Measurements from ENCODE around the gene PRKG1.

Gene PRKG1

DNA sequence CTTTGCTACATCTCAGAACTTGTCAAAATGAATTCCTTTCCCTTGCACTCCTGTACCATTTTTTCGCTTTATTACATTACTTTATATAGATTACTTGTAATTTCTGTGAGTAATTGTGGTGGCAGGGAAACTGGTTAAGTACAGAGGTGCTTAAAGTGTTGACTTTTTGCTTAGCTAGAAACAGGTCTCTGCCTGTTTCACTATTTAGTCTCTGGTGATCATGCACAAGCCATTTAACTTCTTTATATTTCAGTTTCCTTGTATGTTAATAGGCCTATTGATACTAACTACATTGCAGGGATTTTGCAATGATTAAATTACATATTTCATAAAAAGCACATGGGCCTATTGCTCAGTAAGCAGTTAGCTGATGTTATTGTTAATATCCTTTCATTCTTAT, 233.8 kb downstream of the PRKG1 start:
- H3K27ac Mint-ChIP-seq, result no peak overlapping the region

GRCh38 chr10:51311228-51311627, 236.9 kb downstream of the PRKG1 start:
- H3K36me3 Mint-ChIP-seq (ENCODE audit: low read depth), result no peaks in the 10 kb centered on the region
- no peaks in the 10 kb centered on the region for H3K4me1 Mint-ChIP-seq (ENCODE audit: low read depth)
- no peak overlapping the region for H3K27ac Mint-ChIP-seq
- H3K4me3 Mint-ChIP-seq, result no peak overlapping the region
- H3K27me3 Mint-ChIP-seq, result no peaks in the 10 kb centered on the region
- H3K9me3 Mint-ChIP-seq, result no peaks in the 10 kb centered on the region

More for the DNA sequence above, 233.8 kb downstream of the PRKG1 start:
- H3K36me3 Mint-ChIP-seq (ENCODE audit: low read depth), result no peaks in the 10 kb centered on the region
- H3K4me3 Mint-ChIP-seq, result no peak overlapping the region
- no peaks in the 10 kb centered on the region for H3K4me1 Mint-ChIP-seq (ENCODE audit: low read depth)
- no peaks in the 10 kb centered on the region for H3K27me3 Mint-ChIP-seq
- no peaks in the 10 kb centered on the region for H3K9me3 Mint-ChIP-seq

- no peak overlapping the region for H3K27ac Mint-ChIP-seq
- no peaks in the 10 kb centered on the region for H3K27me3 Mint-ChIP-seq
- H3K9me3 Mint-ChIP-seq, result no peaks in the 10 kb centered on the region
- no peak overlapping the region for H3K4me3 Mint-ChIP-seq
- no peaks in the 10 kb centered on the region for H3K36me3 Mint-ChIP-seq (ENCODE audit: low read depth)
- no peaks in the 10 kb centered on the region for H3K4me1 Mint-ChIP-seq (ENCODE audit: low read depth)
Measured at GRCh38 chr10:51312817-51313216, 238.5 kb downstream of the PRKG1 start.

DNA sequence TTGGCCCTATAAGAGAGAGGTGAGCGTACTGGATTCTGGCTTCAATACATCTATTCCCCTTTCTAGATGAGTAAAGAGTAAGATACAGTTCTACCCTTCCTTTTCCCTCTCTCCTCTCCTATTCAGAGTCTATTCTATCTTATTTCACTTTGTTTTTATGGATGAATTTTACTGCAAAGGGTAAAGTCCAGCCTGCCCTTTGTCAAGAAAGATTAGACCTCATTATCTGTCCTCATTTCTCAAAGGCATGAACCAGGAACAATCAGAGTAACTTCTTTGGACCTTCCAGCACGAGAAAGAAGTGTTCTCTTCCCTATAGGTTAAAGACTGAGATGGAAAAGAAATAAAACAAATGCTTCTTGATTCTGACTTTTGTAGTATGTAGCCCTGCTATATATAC, 239.0 kb downstream of the PRKG1 start:
- Mint-ChIP-seq H3K9me3 (no peaks in the 10 kb centered on the region), H3K27ac (no peak overlapping the region), H3K27me3 (no peaks in the 10 kb centered on the region), H3K4me3 (no peak overlapping the region), H3K4me1 (ENCODE audit: low read depth) (no peaks in the 10 kb centered on the region), H3K36me3 (ENCODE audit: low read depth) (no peaks in the 10 kb centered on the region)

GRCh38 chr10:51313773-51314478, 239.6 kb downstream of the PRKG1 start:
- Mint-ChIP-seq H3K4me1 (ENCODE audit: low read depth) (no peaks in the 10 kb centered on the region), H3K27me3 (no peaks in the 10 kb centered on the region), H3K36me3 (ENCODE audit: low read depth) (no peaks in the 10 kb centered on the region), H3K4me3 (no peak overlapping the region), H3K27ac (no peak overlapping the region), H3K9me3 (no peaks in the 10 kb centered on the region)

- Mint-ChIP-seq H3K9me3 (no peaks in the 10 kb centered on the region), H3K4me1 (ENCODE audit: low read depth) (no peaks in the 10 kb centered on the region), H3K27ac (no peak overlapping the region), H3K36me3 (ENCODE audit: low read depth) (no peaks in the 10 kb centered on the region), H3K27me3 (no peaks in the 10 kb centered on the region), H3K4me3 (no peak overlapping the region)
Measured at GRCh38 chr10:51314481-51314880, 240.2 kb downstream of the PRKG1 start.

DNA sequence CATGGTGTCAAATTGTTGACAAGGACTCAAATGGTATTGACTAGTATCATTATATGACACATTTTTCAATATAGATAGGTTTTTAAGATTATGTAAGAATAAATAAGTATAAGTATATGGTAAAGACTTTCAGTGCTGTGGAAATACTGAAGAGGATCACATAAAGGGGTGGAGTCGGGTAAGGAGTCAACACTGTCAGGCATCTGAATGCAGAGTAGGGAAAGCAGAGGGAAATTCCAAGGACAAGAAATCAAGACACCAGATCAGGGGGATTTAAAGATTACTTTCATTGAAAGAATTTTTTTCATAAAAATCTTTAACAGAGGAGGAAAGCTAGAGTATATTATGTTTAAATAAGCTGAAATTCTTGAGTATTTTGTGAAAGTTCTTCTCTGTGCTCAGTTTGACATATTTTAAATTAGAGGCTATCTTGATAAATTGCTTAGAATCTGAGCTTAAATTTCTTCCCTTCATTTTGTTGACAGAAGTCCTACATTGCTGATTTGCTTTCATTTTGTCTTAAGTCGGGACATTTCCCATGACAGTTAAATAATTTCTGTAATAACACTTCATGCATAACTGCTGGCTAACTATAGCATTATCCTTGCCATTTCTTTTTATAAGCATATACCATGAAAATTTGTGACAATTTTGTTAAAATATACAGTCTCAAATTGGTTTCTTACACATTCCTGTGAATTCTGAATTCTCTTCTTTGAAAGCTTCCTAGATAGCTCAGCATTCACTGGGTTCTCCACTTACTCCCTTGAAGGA, 244.3 kb downstream of the PRKG1 start:
- H3K4me3 Mint-ChIP-seq, result no peak overlapping the region
- H3K36me3 Mint-ChIP-seq (ENCODE audit: low read depth), result no peaks in the 10 kb centered on the region
- H3K27ac Mint-ChIP-seq, result no peak overlapping the region
- H3K9me3 Mint-ChIP-seq, result no peaks in the 10 kb centered on the region
- H3K4me1 Mint-ChIP-seq (ENCODE audit: low read depth), result no peaks in the 10 kb centered on the region
- no peaks in the 10 kb centered on the region for H3K27me3 Mint-ChIP-seq

DNA sequence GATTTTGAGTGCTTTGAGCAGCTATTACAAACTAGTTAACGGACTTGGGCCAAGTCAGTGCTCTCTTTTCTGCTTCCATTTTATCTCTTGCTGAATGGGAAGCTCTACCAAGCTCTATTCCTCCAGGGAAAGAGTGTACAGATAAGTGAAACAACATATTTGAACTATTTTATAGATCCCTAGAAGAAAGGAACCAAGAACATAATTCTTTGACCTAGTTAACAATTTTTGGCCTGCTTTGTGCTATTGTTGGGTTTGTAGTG, 244.8 kb downstream of the PRKG1 start:
- no peaks in the 10 kb centered on the region for H3K9me3 Mint-ChIP-seq
- no peaks in the 10 kb centered on the region for H3K36me3 Mint-ChIP-seq (ENCODE audit: low read depth)
- no peak overlapping the region for H3K27ac Mint-ChIP-seq
- H3K27me3 Mint-ChIP-seq, result no peaks in the 10 kb centered on the region
- no peaks in the 10 kb centered on the region for H3K4me1 Mint-ChIP-seq (ENCODE audit: low read depth)
- H3K4me3 Mint-ChIP-seq, result no peak overlapping the region

DNA sequence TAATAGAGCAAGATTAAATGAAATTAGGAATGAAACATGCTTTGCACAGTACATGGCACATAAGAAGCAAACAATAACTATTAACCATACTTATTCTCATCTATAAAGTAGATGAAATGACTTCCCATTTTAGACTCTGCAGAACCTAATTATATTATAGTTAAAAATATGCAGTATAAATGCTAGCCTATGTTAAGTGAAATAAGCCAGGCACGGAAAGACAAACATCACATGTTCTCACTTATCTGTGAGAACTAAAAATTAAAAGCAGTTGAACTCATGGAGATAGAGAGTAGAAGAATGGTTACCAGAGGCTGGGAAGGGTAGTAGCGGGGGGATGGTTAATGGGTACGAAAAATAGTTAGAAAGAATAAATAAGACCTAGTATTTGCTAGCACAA, 247.0 kb downstream of the PRKG1 start:
- Mint-ChIP-seq H3K4me3 (no peak overlapping the region), H3K4me1 (ENCODE audit: low read depth) (no peaks in the 10 kb centered on the region), H3K27me3 (no peaks in the 10 kb centered on the region), H3K36me3 (ENCODE audit: low read depth) (no peaks in the 10 kb centered on the region), H3K27ac (no peak overlapping the region), H3K9me3 (no peaks in the 10 kb centered on the region)

DNA sequence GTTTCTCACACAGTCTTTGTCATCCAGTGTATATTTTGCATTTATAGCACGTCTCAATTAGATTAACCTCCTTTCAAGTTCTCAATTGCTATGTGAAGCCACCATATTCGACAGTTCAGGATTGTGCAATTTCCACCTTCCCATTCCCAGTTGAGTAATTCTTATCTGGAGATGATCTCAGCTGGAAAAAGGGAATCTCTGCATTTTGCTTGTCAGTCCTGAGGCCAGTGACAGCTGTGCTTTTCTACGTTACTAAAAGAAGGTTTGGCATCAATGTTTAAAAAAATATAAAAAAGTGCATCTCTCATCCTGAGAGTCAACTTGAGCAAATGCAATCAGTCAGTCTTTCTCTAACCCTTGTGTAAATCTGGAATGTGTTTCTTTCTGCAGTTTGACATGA, 247.7 kb downstream of the PRKG1 start:
- Mint-ChIP-seq H3K27me3 (no peaks in the 10 kb centered on the region), H3K4me3 (no peak overlapping the region), H3K4me1 (ENCODE audit: low read depth) (no peaks in the 10 kb centered on the region), H3K9me3 (no peaks in the 10 kb centered on the region), H3K36me3 (ENCODE audit: low read depth) (no peaks in the 10 kb centered on the region), H3K27ac (no peak overlapping the region)

DNA sequence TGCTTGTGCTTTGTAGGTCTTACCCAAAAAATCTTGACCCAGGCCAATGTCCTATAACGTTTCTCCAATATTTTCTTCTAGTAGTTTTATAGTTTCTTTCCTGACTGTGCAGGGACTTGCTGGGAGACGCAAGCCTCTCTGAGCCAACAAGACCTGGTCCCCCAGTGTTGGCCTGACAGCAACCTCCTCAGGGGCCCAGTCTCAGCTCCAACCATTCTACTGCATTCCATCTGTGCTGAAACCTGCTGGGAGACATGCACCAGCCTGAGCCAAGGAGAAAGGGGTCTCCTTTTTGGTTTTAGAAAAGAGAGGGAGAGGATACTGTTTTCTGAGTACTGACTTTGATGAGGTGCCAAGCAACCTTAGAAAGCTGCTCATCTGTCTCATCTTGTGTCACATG, 251.4 kb downstream of the PRKG1 start:
- Mint-ChIP-seq H3K27ac (no peak overlapping the region), H3K9me3 (no peaks in the 10 kb centered on the region), H3K4me3 (no peak overlapping the region), H3K4me1 (ENCODE audit: low read depth) (no peaks in the 10 kb centered on the region), H3K27me3 (no peaks in the 10 kb centered on the region), H3K36me3 (ENCODE audit: low read depth) (no peaks in the 10 kb centered on the region)

GRCh38 chr10:51326174-51326573, 251.9 kb downstream of the PRKG1 start:
- Mint-ChIP-seq H3K27me3 (no peaks in the 10 kb centered on the region), H3K9me3 (no peaks in the 10 kb centered on the region), H3K4me1 (ENCODE audit: low read depth) (no peaks in the 10 kb centered on the region), H3K36me3 (ENCODE audit: low read depth) (no peaks in the 10 kb centered on the region), H3K4me3 (no peak overlapping the region), H3K27ac (no peak overlapping the region)

DNA sequence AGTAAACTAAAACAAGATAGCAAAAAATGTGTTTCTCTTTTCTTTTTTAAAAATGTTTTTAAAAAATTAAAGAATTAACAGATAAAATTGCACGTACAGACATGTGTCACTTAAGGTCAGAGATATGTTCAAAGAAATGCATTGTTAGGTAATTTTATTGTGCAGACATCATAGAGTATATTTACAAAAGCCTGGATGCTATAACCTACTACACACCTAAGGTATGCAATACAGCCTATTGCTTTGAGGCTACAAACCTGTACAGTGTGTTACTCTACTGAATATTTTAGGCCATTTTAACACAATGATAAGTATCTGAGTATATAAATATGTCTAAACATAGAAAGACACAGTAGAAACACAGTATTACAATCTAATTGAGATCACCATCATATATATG, 253.1 kb downstream of the PRKG1 start:
- no peak overlapping the region for H3K4me3 Mint-ChIP-seq
- H3K9me3 Mint-ChIP-seq, result no peaks in the 10 kb centered on the region
- no peaks in the 10 kb centered on the region for H3K36me3 Mint-ChIP-seq (ENCODE audit: low read depth)
- H3K4me1 Mint-ChIP-seq (ENCODE audit: low read depth), result no peaks in the 10 kb centered on the region
- H3K27me3 Mint-ChIP-seq, result no peaks in the 10 kb centered on the region
- H3K27ac Mint-ChIP-seq, result no peak overlapping the region

- H3K9me3 Mint-ChIP-seq, result no peaks in the 10 kb centered on the region
- no peaks in the 10 kb centered on the region for H3K27me3 Mint-ChIP-seq
- no peak overlapping the region for H3K27ac Mint-ChIP-seq
- H3K4me1 Mint-ChIP-seq (ENCODE audit: low read depth), result peaks cover 6% of the 10 kb centered on the region
- no peak overlapping the region for H3K4me3 Mint-ChIP-seq
- H3K36me3 Mint-ChIP-seq (ENCODE audit: low read depth), result no peaks in the 10 kb centered on the region
Measured at GRCh38 chr10:51340366-51340765, 266.1 kb downstream of the PRKG1 start.

GRCh38 chr10:51340845-51341610, 266.7 kb downstream of the PRKG1 start:
- H3K4me3 Mint-ChIP-seq, result no peak overlapping the region
- no peak overlapping the region for H3K27ac Mint-ChIP-seq
- H3K9me3 Mint-ChIP-seq, result no peaks in the 10 kb centered on the region
- no peaks in the 10 kb centered on the region for H3K36me3 Mint-ChIP-seq (ENCODE audit: low read depth)
- peaks cover 6% of the 10 kb centered on the region for H3K4me1 Mint-ChIP-seq (ENCODE audit: low read depth)
- no peaks in the 10 kb centered on the region for H3K27me3 Mint-ChIP-seq

Data from stimulated activated naive CD8-positive, alpha-beta T cell treated with anti-CD3 and anti-CD28 coated beads, Interleukin-15, Interleukin-2, amounts not matched to agents 100 ng/mL and 50 ng/mL, for 24 hours (primary cell).